ENCODE measurements around the gene C9orf153.

GRCh38 chr9:86308687-86309086, 49.2 kb upstream of the C9orf153 start:
- TF ChIP-seq POLR2A (IDR thresholded peaks at IDR 0.05) (no peak), CTCF (IDR thresholded peaks at IDR 0.05) (no peak), POLR2AphosphoS5 (IDR thresholded peaks at IDR 0.05) (no peak)

Measured in transverse colon (tissue), 4 donors.